ENCODE measurements around the gene UGP2. TPM values are rescaled to one million over a fixed set of nuclear protein-coding genes. Genes with fewer than 3 reads are reported as not detected.

The UGP2 gene
- total and polyA plus RNA-seq, 2 donors (not counting 3 experiments of a cell fraction or from before 2014, with no cell fraction given): 14.2 to 57.7 TPM

- BruUV-seq (replicated peaks): TSS peak; percentile 33
- Histone ChIP-seq H3K36me3 (ENCODE audit: control insufficient read depth in 2 of 2, extremely low read depth in 1 of 2, insufficient read depth in 2 of 2, low read length in 2 of 2) (no peaks in the 10 kb centered on the region), H3K27me3 (ENCODE audit: control insufficient read depth in 2 of 2, insufficient read depth in 2 of 2, low read length in 2 of 2) (no peaks in the 10 kb centered on the region), H3K4me1 (ENCODE audit: control insufficient read depth, extremely low read depth, insufficient read depth, low read length) (peaks cover 16% of the 10 kb centered on the region), H3K27ac (ENCODE audit: insufficient read depth, low read depth, low read length) (peak overlapping the region; percentile 81), H3K9me3 (replicated peaks; ENCODE audit: control insufficient read depth, insufficient read depth, low read length) (no peaks in the 10 kb centered on the region), H3K79me2 (ENCODE audit: control insufficient read depth, insufficient read depth, low read length) (peaks cover 49% of the 10 kb centered on the region), H3K4me2 (ENCODE audit: insufficient read depth, low read length) (peak overlapping the region; percentile 96), H4K20me1 (replicated peaks; ENCODE audit: control insufficient read depth, extremely low read depth, insufficient read depth, low read length) (peaks cover 3% of the 10 kb centered on the region), H3K9ac (replicated peaks; ENCODE audit: extremely low read depth, insufficient read depth, low read length) (peak overlapping the region; percentile 92), H3K4me3 (replicated peaks in 1 of 3; ENCODE audit: insufficient read depth in 1 of 3, low read depth in 1 of 3, low read length in 3 of 3) (peak overlapping the region; percentile 91 to 96 (median 95)), H2AFZ (ENCODE audit: low read depth, low read length) (peak overlapping the region; percentile 52), H3K9me1 (replicated peaks; ENCODE audit: control insufficient read depth, extremely low read depth, insufficient read depth, low read length) (no peaks in the 10 kb centered on the region)
- TF ChIP-seq POLR2AphosphoS5 (IDR thresholded peaks at IDR 0.05; ENCODE audit: insufficient read depth, low read depth, low read length): no peak
- TF ChIP-seq CTCF (IDR thresholded peaks at IDR 0.05; ENCODE audit: extremely low read depth in 1 of 2, insufficient read depth in 1 of 2, low read depth in 1 of 2, low read length in 2 of 2): no peak
- TF ChIP-seq JUN (IDR thresholded peaks at IDR 0.05; ENCODE audit: borderline replicate concordance, insufficient read depth, insufficient read length, low read depth): no peak
- no peak for TF ChIP-seq POLR2A (IDR thresholded peaks at IDR 0.05; ENCODE audit: low read depth, low read length)
- no peak for TF ChIP-seq GATA2 (IDR thresholded peaks at IDR 0.05; ENCODE audit: insufficient read depth, insufficient read length, low read depth, low read length)
- TF ChIP-seq FOS (IDR thresholded peaks at IDR 0.05; ENCODE audit: borderline replicate concordance, insufficient read depth, low read length): no peak
- TF ChIP-seq MYC (IDR thresholded peaks at IDR 0.05; ENCODE audit: low read depth, low read length): no peak
- no peak for TF ChIP-seq MAX (IDR thresholded peaks at IDR 0.05; ENCODE audit: insufficient read depth, insufficient read length)
- ChIA-PET CTCF (interaction anchor here (0.8 to 3.6 kb wide), 13 partner anchors 8 to 158 kb away, joined by 3 to 44 read pairs (median 4); no protein-coding TSS in a partner anchor), POLR2A (interaction anchor here (0.6 to 1.1 kb wide), 5 partner anchors 30 to 1201 kb away, joined by 3 to 6 read pairs (median 6); partner anchors contain the start of genes MDH1 and WDPCP)
- FAIRE-seq (no peak), DNase-seq (ENCODE audit: low read depth, low spot score) (peak; percentile 51)
- dilution Hi-C loops (cut with MboI; ENCODE audit: extremely low pct_ligation_motif_present, low sequenced_read_pairs) (no loop called here), intact Hi-C loops (cut with micrococcal nuclease) (loop anchor here (1.0 kb wide), 1 partner anchor 19 kb away; no protein-coding TSS in a partner anchor)
Observed at GRCh38 chr2:63842149-63843061, 709 bp downstream of the UGP2 start.
